KMS-11 (cell line): Measurements from ENCODE around the gene DSTYK.
"Not testable (repeated sequence)": the region's sequence is repeated elsewhere in the genome, so short reads cannot be mapped to it uniquely, and the experiment has no call there.

Experiments
- H2AFZ ChIP-seq: fragments of 200-600 bp; sonication (generic); 2 replicates; pipeline ENCODE4 v1.6.1; 2016; ENCODE audit warnings: antibody characterized with exemption, mixed run types, low read depth
- H3K27ac ChIP-seq: fragments of 200-600 bp; sonication (generic); 2 replicates; pipeline ENCODE4 v1.6.1; 2016; ENCODE audit warnings: mild to moderate bottlenecking, mixed run types
- H3K27me3 ChIP-seq: fragments of 200-600 bp; sonication (generic); 2 replicates; pipeline ENCODE4 v1.6.1; 2017; ENCODE audit warnings: mild to moderate bottlenecking, low read depth, mixed run types, moderate library complexity; ENCODE audit not compliant: insufficient read depth
- H3K36me3 ChIP-seq: fragments of 200-600 bp; sonication (generic); 2 replicates; pipeline ENCODE4 v1.6.1; 2017; ENCODE audit warnings: mild to moderate bottlenecking, mixed run types; ENCODE audit not compliant: insufficient read depth
- H3K4me1 ChIP-seq: fragments of 200-600 bp; sonication (generic); 2 replicates; pipeline ENCODE4 v1.6.1; 2016; ENCODE audit warnings: mild to moderate bottlenecking, low read depth, mixed run types; ENCODE audit not compliant: poor library complexity, severe bottlenecking
- H3K4me2 ChIP-seq: fragments of 200-600 bp; sonication (generic); 2 replicates; pipeline ENCODE4 v1.7.0; 2016; ENCODE audit warnings: mild to moderate bottlenecking, mixed run types
- H3K4me3 ChIP-seq: fragments of 200-600 bp; sonication (generic); IDR thresholded peaks from 2 replicates; pipeline ENCODE4 v1.6.1; 2017; ENCODE audit warnings: low read depth, low read length, mixed read lengths; ENCODE audit not compliant: insufficient read depth
- H3K79me2 ChIP-seq: fragments of 200-600 bp; sonication (generic); 2 replicates; pipeline ENCODE4 v1.6.1; 2016; ENCODE audit warnings: low read depth, mixed run types; ENCODE audit not compliant: insufficient read depth
- H3K9ac ChIP-seq: fragments of 200-600 bp; sonication (generic); 2 replicates; pipeline ENCODE4 v1.6.1; 2016; ENCODE audit warnings: mild to moderate bottlenecking, mixed run types
- H4K20me1 ChIP-seq: fragments of 200-600 bp; sonication (generic); 2 replicates; pipeline ENCODE4 v1.6.1; 2016; ENCODE audit warnings: mild to moderate bottlenecking, mixed run types; ENCODE audit not compliant: insufficient read depth
- CTCF ChIP-seq: fragments of 200-600 bp; sonication (generic); conservative IDR thresholded peaks from 2 replicates; pipeline ENCODE4 v1.6.1; 2017; ENCODE audit warnings: low read depth, mild to moderate bottlenecking, antibody characterized with exemption, low read length, moderate library complexity, mixed read lengths

DSTYK gene

GRCh38 chr1:205158048-205158616 is 53.4 kb downstream of the DSTYK start:
- Histone ChIP-seq H3K36me3 (peaks cover 37% of the 10 kb centered on the region; the same call in 1 of the 2 replicates), H3K4me2 (no peak overlapping the region), H2AFZ (no peak overlapping the region)

GRCh38 chr1:205155665-205156377 is 55.7 kb downstream of the DSTYK start:
- not testable (repeated sequence) for H3K4me1 ChIP-seq, H3K27ac ChIP-seq, H3K27me3 ChIP-seq, H3K9ac ChIP-seq, H3K79me2 ChIP-seq, H2AFZ ChIP-seq, H3K4me2 ChIP-seq, H3K4me3 ChIP-seq, H4K20me1 ChIP-seq
- H3K36me3 ChIP-seq, result peaks cover 37% of the 10 kb centered on the region; the same call in 1 of the 2 replicates

More at GRCh38 chr1:205158048-205158616, 53.4 kb downstream of the DSTYK start:
- H3K9ac ChIP-seq, result no peak overlapping the region
- no peaks in the 10 kb centered on the region; the same call in 1 of the 2 replicates for H4K20me1 ChIP-seq
- H3K4me1 ChIP-seq, result no peaks in the 10 kb centered on the region
- TF ChIP-seq CTCF, result no peak
- H3K4me3 ChIP-seq, result no peak overlapping the region
- no peaks in the 10 kb centered on the region for H3K27me3 ChIP-seq
- H3K27ac ChIP-seq, result no peak overlapping the region
- no peaks in the 10 kb centered on the region for H3K79me2 ChIP-seq

DNA sequence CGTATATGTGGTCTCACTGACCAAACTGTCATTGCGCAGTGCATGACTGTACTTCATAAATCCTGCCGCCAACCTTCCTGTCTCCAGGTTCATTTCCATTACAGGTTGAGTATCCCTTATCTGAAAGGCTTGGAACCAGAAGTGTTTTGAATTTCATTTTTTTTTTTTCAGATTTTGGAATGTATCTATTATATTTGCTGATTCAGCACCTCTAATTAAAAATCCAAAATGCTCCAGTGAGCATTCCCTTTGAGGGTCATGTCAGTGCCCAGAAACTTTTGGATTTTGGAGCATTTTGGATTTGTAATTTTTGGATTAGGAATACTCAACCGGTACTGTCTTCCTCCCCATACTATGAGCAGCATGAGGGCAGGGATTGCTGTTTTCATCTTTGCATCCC is 59.0 kb downstream of the DSTYK start:
- no peak overlapping the region for H2AFZ ChIP-seq
- no peak overlapping the region for H3K27ac ChIP-seq
- H3K9ac ChIP-seq, result no peak overlapping the region
- H3K36me3 ChIP-seq, result peaks cover 16% of the 10 kb centered on the region; the same call in 1 of the 2 replicates
- H3K4me3 ChIP-seq, result no peak overlapping the region
- no peaks in the 10 kb centered on the region for H3K4me1 ChIP-seq
- H3K27me3 ChIP-seq, result no peaks in the 10 kb centered on the region
- TF ChIP-seq CTCF, result no peak
- H3K79me2 ChIP-seq, result no peaks in the 10 kb centered on the region
- H3K4me2 ChIP-seq, result no peak overlapping the region
- no peaks in the 10 kb centered on the region for H4K20me1 ChIP-seq

- Histone ChIP-seq H3K9ac (no peak overlapping the region), H3K79me2 (no peaks in the 10 kb centered on the region), H3K36me3 (peaks cover 2% of the 10 kb centered on the region; the same call in 1 of the 2 replicates), H3K27me3 (no peaks in the 10 kb centered on the region), H3K4me2 (no peak overlapping the region), H3K27ac (no peak overlapping the region), H4K20me1 (no peaks in the 10 kb centered on the region), H2AFZ (no peak overlapping the region), H3K4me3 (no peak overlapping the region), H3K4me1 (no peaks in the 10 kb centered on the region)
- no peak for TF ChIP-seq CTCF
Observed at GRCh38 chr1:205150651-205151428, 60.7 kb downstream of the DSTYK start.
